HepG2 (cell line): ENCODE data around the gene S100A6. TPM values are rescaled to one million over a fixed set of nuclear protein-coding genes. Genes with fewer than 3 reads are reported as not detected.

Experiments used
- ATAC-seq: fragments of 200-7000 bp; cut with Tn5 transposase; 3 replicates; pipeline ENCODE4 v1.9.1; 2020; ENCODE audit warnings: mild to moderate bottlenecking, moderate library complexity
- BruUV-seq: library from RNA; stranded (reverse); fragments of 400-500 nt; replicated peaks from 2 replicates; lab custom pipeline; 2021; lab: Mats Ljungman, UMichigan
- CTCF ChIA-PET: fragments of 300-600 bp; formaldehyde crosslinking; extraction: SDS; loops from one replicate; lab custom pipeline; 2021; ENCODE audit warnings: low total read pairs, inconsistent platforms, low intra/inter-chr PET ratio; lab: Yijun Ruan, JAX
- POLR2A ChIA-PET: fragments of 350-600 bp; sonication (Branson Sonifier 250); formaldehyde crosslinking; loops from one replicate; lab custom pipeline; 2020; ENCODE audit warnings: antibody characterized with exemption, inconsistent platforms; lab: Yijun Ruan, JAX
- DNase-seq: peaks from one replicate; pipeline ENCODE4 v3.0.0-alpha.2; 2015; ENCODE audit warnings: low spot score
- FAIRE-seq: peaks from 3 replicates; lab custom pipeline; 2011; peaks lifted over from hg19 to GRCh38; lab: Jason Lieb, UNC
- H2AFZ ChIP-seq: one replicate; pipeline ENCODE4 v1.6.1; 2011; ENCODE audit warnings: low read length, inconsistent platforms
- H3K27ac ChIP-seq: fragments of 300-600 bp; 3 replicates; pipeline ENCODE4 v1.8.0; 2011; ENCODE audit warnings: mixed run types, mild to moderate bottlenecking, mixed read lengths, low read length, inconsistent platforms; ENCODE audit not compliant: insufficient read depth; ENCODE audit errors: extremely low read length
- H3K27me3 ChIP-seq, 2 experiments: fragments of 200-600 bp in 1 of 2; 2 replicates in 1 of 2; 3 replicates in 1 of 2; pipeline versions ENCODE4 v1.6.0 to v1.8.0; 2011; ENCODE audit warnings: low read length in 2 of 2, mild to moderate bottlenecking in 2 of 2, moderate library complexity in 2 of 2, inconsistent platforms in 1 of 2; ENCODE audit not compliant: insufficient read depth in 2 of 2, control insufficient read depth in 1 of 2
- H3K36me3 ChIP-seq, 2 experiments: fragments of 200-600 bp in 1 of 2; replicated peaks in 1 of 2; 2 replicates in 1 of 2; 3 replicates in 1 of 2; pipeline versions ENCODE4 v1.5.1 to v1.8.0; 2011; ENCODE audit warnings: low read length in 2 of 2, inconsistent platforms in 1 of 2; ENCODE audit not compliant: insufficient read depth in 2 of 2, control insufficient read depth in 1 of 2
- H3K4me1 ChIP-seq: 2 replicates; pipeline ENCODE4 v1.5.1; 2012; ENCODE audit warnings: low read length, inconsistent platforms; ENCODE audit not compliant: insufficient read depth
- H3K4me2 ChIP-seq: 2 replicates; pipeline ENCODE4 v1.6.0; 2011; ENCODE audit warnings: low read depth, low read length, inconsistent platforms
- H3K4me3 ChIP-seq, 3 experiments: fragments of 200-600 bp in 1 of 3; sonication (generic), shearing (Covaris generic) in 1 of 3; replicated peaks in 1 of 3; 2 replicates each; pipeline ENCODE4 v1.5.1; 2011 to 2016; ENCODE audit warnings: low read length in 3 of 3, inconsistent platforms in 2 of 3, low read depth in 2 of 3, mild to moderate bottlenecking in 2 of 3, control low read depth in 1 of 3, mixed read lengths in 1 of 3; ENCODE audit not compliant: insufficient read depth in 1 of 3
- H3K79me2 ChIP-seq: one replicate; pipeline ENCODE4 v1.6.1; 2011; ENCODE audit warnings: low read length, inconsistent platforms; ENCODE audit not compliant: insufficient read depth
- H3K9ac ChIP-seq: 2 replicates; pipeline ENCODE4 v1.6.0; 2011; ENCODE audit warnings: mild to moderate bottlenecking, low read depth, low read length, inconsistent platforms; ENCODE audit not compliant: insufficient read depth
- H3K9me3 ChIP-seq: 2 replicates; pipeline ENCODE4 v1.5.1; 2012; ENCODE audit warnings: mild to moderate bottlenecking, low read length
- H4K20me1 ChIP-seq: 2 replicates; pipeline ENCODE4 v1.6.0; 2011; ENCODE audit warnings: inconsistent platforms, mild to moderate bottlenecking, low read length, moderate library complexity; ENCODE audit not compliant: insufficient read depth
- CREM ChIP-seq, 2 experiments: sonication (generic) in 1 of 2; formaldehyde crosslinking in 1 of 2; IDR thresholded peaks; 2 replicates each; pipeline versions ENCODE4 v1.4.0 to v1.6.1; 2016 to 2020; ENCODE audit warnings: antibody characterized with exemption in 1 of 2, mild to moderate bottlenecking in 1 of 2, missing genetic modification reagents in 1 of 2
- ESRRA ChIP-seq: sonication (generic); formaldehyde crosslinking; IDR thresholded peaks from 2 replicates; pipeline ENCODE4 v1.5.1; 2020; ENCODE audit warnings: mild to moderate bottlenecking, low read depth, missing genetic modification reagents
- ETV5 ChIP-seq: IDR thresholded peaks from 2 replicates; pipeline ENCODE4 v1.6.1; 2018; ENCODE audit warnings: missing biosample characterization, missing genetic modification reagents, inconsistent platforms, borderline replicate concordance
- HNRNPLL ChIP-seq: fragments of 200-400 bp; formaldehyde crosslinking; IDR thresholded peaks from 2 replicates; pipeline ENCODE4 v1.6.1; 2017; ENCODE audit warnings: mild to moderate bottlenecking, low read depth, low read length; ENCODE audit not compliant: poor library complexity, severe bottlenecking
- LCORL ChIP-seq, 2 experiments: fragments of 450-650 bp in 1 of 2; sonication (generic) in 1 of 2; formaldehyde crosslinking in 1 of 2; IDR thresholded peaks; 2 replicates each; pipeline versions ENCODE4 v1.5.0 to v1.6.1; 2017 to 2020; ENCODE audit warnings: antibody characterized with exemption in 1 of 2, missing genetic modification reagents in 1 of 2
- MBD4 ChIP-seq: IDR thresholded peaks from 2 replicates; pipeline ENCODE4 v1.6.1; 2012; ENCODE audit warnings: low read length, inconsistent platforms, borderline replicate concordance
- MED1 ChIP-seq: sonication (generic); formaldehyde crosslinking; IDR thresholded peaks from 2 replicates; pipeline ENCODE4 v1.4.0; 2020; ENCODE audit warnings: missing genetic modification reagents
- PAF1 ChIP-seq: IDR thresholded peaks from 2 replicates; pipeline ENCODE4 v1.6.1; 2016; ENCODE audit warnings: missing genetic modification reagents, missing compliant biosample characterization
- PCBP1 ChIP-seq: fragments of 200-400 bp; formaldehyde crosslinking; IDR thresholded peaks from 2 replicates; pipeline ENCODE4 v1.6.1; 2017; ENCODE audit warnings: mild to moderate bottlenecking, low read depth, low read length, borderline replicate concordance
- SKI ChIP-seq: fragments of 450-650 bp; IDR thresholded peaks from one replicate; pipeline ENCODE4 v1.6.1; 2018; ENCODE audit warnings: mild to moderate bottlenecking; ENCODE audit not compliant: partially characterized antibody
- TCF12 ChIP-seq, 2 experiments: fragments of 450-650 bp in 1 of 2; sonication (generic) in 1 of 2; formaldehyde crosslinking in 1 of 2; IDR thresholded peaks; 2 replicates each; pipeline versions ENCODE4 v1.6.1 to v1.8.0; 2017 to 2022; ENCODE audit warnings: antibody characterized with exemption in 1 of 2, mild to moderate bottlenecking in 1 of 2, missing genetic modification reagents in 1 of 2, moderate library complexity in 1 of 2
- XRCC5 ChIP-seq: fragments of 200-400 bp; formaldehyde crosslinking; optimal IDR thresholded peaks from 2 replicates; pipeline ENCODE3; 2017; ENCODE audit warnings: mild to moderate bottlenecking, low read length
- ZNF331 ChIP-seq: sonication (generic); formaldehyde crosslinking; IDR thresholded peaks from 2 replicates; pipeline ENCODE4 v1.4.0; 2020; ENCODE audit warnings: missing genetic modification reagents
- ZNF737 ChIP-seq: sonication (generic); formaldehyde crosslinking; IDR thresholded peaks from 2 replicates; pipeline ENCODE4 v1.5.0; 2020; ENCODE audit warnings: missing genetic modification reagents, mild to moderate bottlenecking, borderline replicate concordance
- WGBS: methylation state at CpG from one replicate; pipeline ENCODE4 v1.1.6; 2017; ENCODE audit warnings: low lambda C conversion rate; 5-methylcytosine and 5-hydroxymethylcytosine counted together
- in situ Hi-C: cut with HindIII; loops from 2 replicates; pipeline ENCODE4 v1.10.0; 2017; ENCODE audit warnings: low pct_unique_long_range_greater_than_20kb; ENCODE audit not compliant: extremely low pct_ligation_motif_present
- intact Hi-C: fragments of 100-400 bp; cut with micrococcal nuclease; formaldehyde crosslinking; loops from one replicate; pipeline ENCODE4 v1.10.0; 2022; ENCODE audit not compliant: unreplicated experiment
- polyA plus RNA-seq, 8 experiments: library from polyadenylated mRNA; depleted of rRNA in 3 of 8; stranded (reverse) in 7 of 8; unstranded in 1 of 8; fragments of >200 nt; fragmentation: Illumina TruSeq in 4 of 8; extraction: Trizol in 4 of 8; gene quantifications; 2 replicates each; pipeline versions ENCODE4 v1.2.1 to v1.2.3, GENCODE V29; 2011 to 2016; ENCODE audit warnings: low read depth in 4 of 8, missing spikeins in 1 of 8, mixed read lengths in 1 of 8; ENCODE audit not compliant: insufficient read depth in 1 of 8
- total RNA-seq, 5 experiments: library from RNA; depleted of rRNA; stranded (reverse); fragments of >200 nt; fragmentation: Illumina TruSeq; extraction: Trizol; gene quantifications; 2 replicates each; pipeline ENCODE4 v1.2.3, GENCODE V29; 2016; ENCODE audit warnings: low read depth in 1 of 5
- TF ChIP-seq, protein P1 (sequence below): sonication (generic); formaldehyde crosslinking; IDR thresholded peaks from 2 replicates; pipeline ENCODE4 v1.4.0; 2020; ENCODE audit warnings: missing genetic modification reagents

Gene S100A6
- total and polyA plus RNA-seq, 2 of the 13 experiments (the other 11 are each of a cell fraction or from before 2014, with no cell fraction given), result 72.9 to 85.0 TPM

DNA sequence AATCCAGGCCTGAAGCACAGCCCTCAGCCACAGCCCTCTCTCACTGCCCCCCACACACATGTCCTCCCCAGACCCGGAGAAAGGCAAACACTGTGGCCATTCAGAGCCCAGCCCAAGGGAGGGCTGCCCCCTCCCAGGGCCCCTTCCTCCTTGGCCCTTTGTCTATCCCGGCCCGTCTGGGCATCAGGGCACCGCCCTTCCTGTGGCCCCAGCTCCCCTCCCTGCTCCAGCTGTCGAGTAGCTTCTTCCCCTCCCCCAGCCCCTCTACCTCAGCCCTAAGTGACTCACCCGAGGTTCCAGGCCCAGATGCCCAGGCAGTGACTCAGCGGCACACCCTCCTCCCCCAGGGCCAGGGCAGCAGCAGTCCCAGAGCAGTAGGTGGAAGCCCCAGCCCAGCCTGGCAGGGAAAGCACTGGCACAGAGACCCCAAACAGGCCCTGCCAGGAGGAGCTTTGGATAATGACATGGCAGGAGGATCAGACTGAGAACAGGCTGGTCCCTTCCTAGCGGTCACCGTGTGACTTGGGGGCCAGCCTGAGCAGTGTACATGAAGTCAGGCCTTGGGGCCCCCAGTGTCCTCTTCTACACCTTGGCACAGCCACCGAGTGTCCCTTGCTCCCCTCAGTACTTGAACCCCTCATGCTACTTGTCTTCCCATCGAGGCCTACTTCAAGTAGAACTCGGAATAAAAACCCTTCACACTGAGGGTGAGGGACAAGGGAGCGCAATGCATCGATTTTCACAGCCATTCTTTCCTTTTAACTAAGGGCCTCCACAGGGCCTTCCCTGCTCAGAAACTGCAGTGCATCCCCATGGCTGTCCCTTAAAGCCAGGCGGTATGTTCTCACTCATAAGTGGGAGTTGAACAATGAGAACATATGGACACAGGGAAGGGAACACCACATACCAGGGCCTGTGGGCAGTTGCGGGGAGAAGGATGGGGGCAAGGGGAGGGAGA is 30.9 kb upstream of the S100A6 start:
- ChIA-PET POLR2A (interaction anchor here (0.6 to 3.1 kb wide), 18 partner anchors 9 to 161 kb away, joined by 3 to 49 read pairs (median 4); partner anchors contain the start of genes CHTOP, ILF2, INTS3 and S100A13), CTCF (interaction anchor here (1.0 to 3.5 kb wide), 2 partner anchors 34 to 56 kb away, joined by 3 to 42 read pairs; no protein-coding TSS in a partner anchor)
- Histone ChIP-seq H4K20me1 (no peaks in the 10 kb centered on the region), H3K27ac (peak overlapping the region; percentile 35), H3K79me2 (no peaks in the 10 kb centered on the region), H3K9me3 (no peaks in the 10 kb centered on the region), H2AFZ (peak overlapping the region; percentile 34), H3K4me2 (peak overlapping the region; percentile 66), H3K27me3 (no peaks in the 10 kb centered on the region), H3K4me3 (peak overlapping the region in 1 of 3 experiments; percentile 48; a peak in 2 of 6 replicates), H3K4me1 (peaks cover 54% of the 10 kb centered on the region), H3K36me3 (no peaks in the 10 kb centered on the region), H3K9ac (peak overlapping the region; percentile 48)
- intact Hi-C loops (no loop called here), in situ Hi-C loops (loop anchor here (5.0 kb wide), 2 partner anchors 34 to 59 kb away; no protein-coding TSS in a partner anchor)
- FAIRE-seq (peak; percentile 48), DNase-seq (peak; percentile 89), ATAC-seq (peak; percentile 82)
- 34% methylated on average over 14 of the region's 16 CpGs for WGBS
- TSS peak; percentile 91 for BruUV-seq
- no peak for TF ChIP-seq TCF12 (IDR thresholded peaks at IDR 0.05)
- TF ChIP-seq TCF12 (CRISPR knock-in tag; IDR thresholded peaks at IDR 0.05), result no peak
- peak; percentile 22; the same call in 1 of the 2 replicates for TF ChIP-seq MED1 (CRISPR knock-in tag)
- TF ChIP-seq, protein P1, sequence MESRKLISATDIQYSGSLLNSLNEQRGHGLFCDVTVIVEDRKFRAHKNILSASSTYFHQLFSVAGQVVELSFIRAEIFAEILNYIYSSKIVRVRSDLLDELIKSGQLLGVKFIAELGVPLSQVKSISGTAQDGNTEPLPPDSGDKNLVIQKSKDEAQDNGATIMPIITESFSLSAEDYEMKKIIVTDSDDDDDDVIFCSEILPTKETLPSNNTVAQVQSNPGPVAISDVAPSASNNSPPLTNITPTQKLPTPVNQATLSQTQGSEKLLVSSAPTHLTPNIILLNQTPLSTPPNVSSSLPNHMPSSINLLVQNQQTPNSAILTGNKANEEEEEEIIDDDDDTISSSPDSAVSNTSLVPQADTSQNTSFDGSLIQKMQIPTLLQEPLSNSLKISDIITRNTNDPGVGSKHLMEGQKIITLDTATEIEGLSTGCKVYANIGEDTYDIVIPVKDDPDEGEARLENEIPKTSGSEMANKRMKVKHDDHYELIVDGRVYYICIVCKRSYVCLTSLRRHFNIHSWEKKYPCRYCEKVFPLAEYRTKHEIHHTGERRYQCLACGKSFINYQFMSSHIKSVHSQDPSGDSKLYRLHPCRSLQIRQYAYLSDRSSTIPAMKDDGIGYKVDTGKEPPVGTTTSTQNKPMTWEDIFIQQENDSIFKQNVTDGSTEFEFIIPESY (CRISPR knock-in tag), result 0 out of 2 replicates have a peak, but pooled peaks have one; percentile 16
- peak; percentile 35; the same call in 1 of the 2 replicates for TF ChIP-seq CREM (IDR thresholded peaks at IDR 0.05)
- TF ChIP-seq CREM (CRISPR knock-in tag; IDR thresholded peaks at IDR 0.05), result no peak
- TF ChIP-seq PAF1, result no peak
- peak; percentile 77; the same call in 1 of the 2 replicates for TF ChIP-seq ETV5 (CRISPR knock-in tag)
- TF ChIP-seq PCBP1, result peak; percentile 84; the same call in 1 of the 2 replicates
- TF ChIP-seq ZNF737, result no peak
- TF ChIP-seq MBD4, result no peak
- peak; percentile 21 for TF ChIP-seq HNRNPLL
- peak; percentile 77 for TF ChIP-seq SKI
- no peak for TF ChIP-seq LCORL (IDR thresholded peaks at IDR 0.05)
- TF ChIP-seq LCORL (CRISPR knock-in tag; IDR thresholded peaks at IDR 0.05), result peak; percentile 78
- TF ChIP-seq ESRRA (CRISPR knock-in tag), result peak; percentile 35; the same call in 1 of the 2 replicates
- peak; percentile 32 for TF ChIP-seq XRCC5
- peak; percentile 52; the same call in 1 of the 2 replicates for TF ChIP-seq ZNF331 (CRISPR knock-in tag)
